Astrocyte of the cerebellum (primary cell): ENCODE measurements around the gene CPZ.

Source experiments
- DNase-seq: peaks from one replicate; pipeline ENCODE4 v3.0.0-alpha.2; 2011; ENCODE audit warnings: low read depth
- H3K4me3 ChIP-seq: 2 replicates; pipeline ENCODE4 v1.5.1; 2011; ENCODE audit warnings: mild to moderate bottlenecking, low read depth, low read length, moderate library complexity
- in situ Hi-C: cut with HindIII; loops from 2 replicates; pipeline ENCODE4 v1.10.0; 2017; ENCODE audit warnings: low sequenced_read_pairs
- TF ChIP-seq, protein P1 (sequence below): IDR thresholded peaks from 2 replicates; pipeline ENCODE4 v1.5.1; 2012; ENCODE audit warnings: low read length, low read depth, moderate library complexity, mild to moderate bottlenecking; ENCODE audit errors: missing control alignments

The CPZ gene

DNA sequence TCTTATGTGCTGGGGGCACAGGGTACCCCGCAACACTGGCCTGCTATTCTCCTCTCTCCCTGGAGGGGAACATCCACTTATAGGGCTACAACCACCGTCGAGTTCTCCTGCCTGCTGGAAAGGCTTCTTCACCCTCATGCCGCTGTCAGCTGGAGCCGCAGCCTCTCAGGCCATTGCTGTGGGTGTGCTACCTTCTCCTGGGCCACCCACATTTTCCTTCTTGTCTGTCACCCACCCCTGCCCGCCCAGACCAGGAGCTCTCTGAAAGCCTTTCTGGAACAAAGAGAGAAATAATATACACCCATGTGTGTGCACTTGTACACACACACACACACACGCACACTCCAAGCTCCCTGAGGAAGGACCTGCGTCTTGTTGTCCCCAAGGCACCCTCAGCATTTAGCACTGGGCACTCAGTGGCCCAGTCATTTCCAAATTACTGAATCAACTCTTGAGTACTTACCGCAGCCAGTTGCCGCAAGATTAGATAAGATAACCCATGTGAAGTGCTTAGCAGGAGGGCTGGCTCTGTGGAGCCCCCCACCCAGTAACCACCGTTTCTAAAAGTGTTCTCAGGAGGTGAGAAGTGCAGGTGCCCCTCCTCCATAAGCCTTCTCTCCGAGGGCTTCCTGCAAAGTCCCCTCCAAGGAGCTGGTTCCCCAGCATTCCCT is 50.2 kb downstream of the CPZ start:
- in situ Hi-C loops, result no loop called here
- no peak overlapping the region for H3K4me3 ChIP-seq
- DNase-seq, result no peak
- TF ChIP-seq, protein P1, sequence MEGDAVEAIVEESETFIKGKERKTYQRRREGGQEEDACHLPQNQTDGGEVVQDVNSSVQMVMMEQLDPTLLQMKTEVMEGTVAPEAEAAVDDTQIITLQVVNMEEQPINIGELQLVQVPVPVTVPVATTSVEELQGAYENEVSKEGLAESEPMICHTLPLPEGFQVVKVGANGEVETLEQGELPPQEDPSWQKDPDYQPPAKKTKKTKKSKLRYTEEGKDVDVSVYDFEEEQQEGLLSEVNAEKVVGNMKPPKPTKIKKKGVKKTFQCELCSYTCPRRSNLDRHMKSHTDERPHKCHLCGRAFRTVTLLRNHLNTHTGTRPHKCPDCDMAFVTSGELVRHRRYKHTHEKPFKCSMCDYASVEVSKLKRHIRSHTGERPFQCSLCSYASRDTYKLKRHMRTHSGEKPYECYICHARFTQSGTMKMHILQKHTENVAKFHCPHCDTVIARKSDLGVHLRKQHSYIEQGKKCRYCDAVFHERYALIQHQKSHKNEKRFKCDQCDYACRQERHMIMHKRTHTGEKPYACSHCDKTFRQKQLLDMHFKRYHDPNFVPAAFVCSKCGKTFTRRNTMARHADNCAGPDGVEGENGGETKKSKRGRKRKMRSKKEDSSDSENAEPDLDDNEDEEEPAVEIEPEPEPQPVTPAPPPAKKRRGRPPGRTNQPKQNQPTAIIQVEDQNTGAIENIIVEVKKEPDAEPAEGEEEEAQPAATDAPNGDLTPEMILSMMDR, result no peak

DNA sequence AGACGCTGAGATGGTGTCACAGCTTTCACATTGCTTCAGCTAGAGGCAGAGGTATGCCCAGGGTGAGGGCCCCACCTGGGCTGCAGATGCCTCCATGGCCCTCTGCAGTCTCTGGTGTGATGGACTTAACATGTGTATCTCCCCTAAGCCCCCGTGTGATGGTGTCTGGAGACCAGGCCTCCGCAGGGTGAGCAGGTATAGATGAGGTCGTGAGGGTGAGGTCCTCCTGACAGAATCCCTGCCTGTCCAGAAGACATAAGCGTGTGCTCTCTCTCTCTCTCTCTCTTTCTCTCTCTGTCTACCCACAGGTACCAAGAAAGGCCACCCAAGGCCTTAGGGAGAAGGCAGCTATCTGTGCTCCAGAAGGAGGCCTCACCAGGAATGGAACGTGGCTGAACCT is 50.9 kb downstream of the CPZ start:
- no peak overlapping the region for H3K4me3 ChIP-seq
- in situ Hi-C loops, result no loop called here
- DNase-seq, result no peak
- TF ChIP-seq, protein P1, result no peak

DNA sequence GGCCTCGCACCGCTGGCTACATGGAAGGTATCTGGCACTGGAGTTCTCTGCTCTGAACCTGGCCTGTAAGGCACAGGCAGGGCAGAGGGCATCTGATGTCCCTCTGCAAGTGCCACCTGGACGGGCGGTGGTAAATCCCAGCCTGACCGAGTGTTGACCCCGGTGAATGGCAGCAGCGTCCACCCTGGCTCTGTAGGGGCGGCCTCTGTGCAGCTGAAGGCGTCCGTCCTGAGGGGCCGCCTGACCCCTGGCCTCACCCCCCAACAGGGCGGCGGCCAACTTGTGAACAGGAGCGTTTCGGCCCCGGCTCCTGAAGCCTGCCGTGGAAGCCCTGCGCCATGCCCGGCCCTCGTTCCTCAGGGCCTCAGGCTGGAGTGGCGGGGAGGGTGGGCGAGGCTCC is 51.4 kb downstream of the CPZ start:
- DNase-seq, result no peak
- TF ChIP-seq, protein P1, result no peak
- in situ Hi-C loops, result no loop called here

DNA sequence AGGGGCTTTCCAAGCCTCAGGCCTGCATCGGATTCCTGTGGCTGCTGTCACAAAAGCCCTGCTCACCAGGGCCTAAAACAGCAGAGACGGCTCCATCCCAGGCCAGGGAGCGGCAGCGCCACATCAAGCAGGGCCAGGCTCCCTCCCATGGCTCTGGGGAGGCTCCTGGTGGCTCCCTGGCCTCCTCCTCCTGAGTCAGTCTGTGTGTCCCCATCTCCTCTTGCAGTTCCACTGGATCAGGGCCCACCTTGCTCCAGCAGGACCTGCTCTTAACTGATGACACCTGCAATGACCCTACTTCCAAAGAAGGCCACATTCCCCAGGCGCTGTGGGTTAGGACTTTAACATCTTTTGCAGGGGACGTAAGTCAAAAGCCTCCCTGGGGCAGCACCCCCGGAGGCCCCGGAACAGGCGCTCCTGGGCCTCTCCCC is 51.9 kb downstream of the CPZ start:
- no peak overlapping the region for H3K4me3 ChIP-seq
- in situ Hi-C loops, result no loop called here
- TF ChIP-seq, protein P1, result no peak
- DNase-seq, result no peak

More for the DNA sequence above, 51.4 kb downstream of the CPZ start:
- H3K4me3 ChIP-seq, result no peak overlapping the region

DNA sequence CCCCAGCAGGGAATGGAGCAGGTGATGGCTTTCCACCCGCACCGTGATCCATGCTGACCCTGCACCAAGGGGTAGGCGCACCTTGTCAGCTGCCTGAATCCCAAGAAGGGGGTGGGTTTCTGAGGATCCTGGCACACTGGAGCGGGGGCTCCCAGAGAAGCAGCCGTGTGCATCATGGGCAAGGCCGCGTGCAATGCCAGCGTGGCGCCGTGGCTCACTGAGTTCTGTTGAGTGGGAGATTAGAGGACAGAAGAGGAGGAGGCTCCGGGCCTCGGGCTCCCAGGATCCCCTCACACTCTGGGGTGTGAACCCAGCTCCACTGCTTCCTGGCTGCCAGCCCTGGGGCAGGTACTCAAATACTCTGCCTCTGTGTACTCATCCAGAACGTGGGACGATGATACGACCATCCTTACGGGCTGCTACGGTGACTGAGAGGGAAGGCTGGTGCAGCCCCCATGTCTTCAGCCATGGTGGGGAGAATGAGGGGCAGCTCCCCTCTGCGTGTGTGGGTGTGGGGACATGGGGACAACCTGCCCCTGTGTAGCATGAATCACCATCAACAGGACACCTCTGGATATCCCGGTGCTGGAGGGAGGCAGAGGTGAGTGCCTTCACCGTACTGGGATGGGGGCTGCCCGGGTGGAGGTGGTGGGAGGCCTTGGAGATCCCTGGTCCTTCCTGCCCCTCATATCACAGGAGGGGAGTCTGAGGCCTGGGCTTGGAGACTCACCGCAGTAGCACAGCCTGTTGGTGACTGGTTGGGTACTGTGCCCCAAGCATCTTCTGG is 52.6 kb downstream of the CPZ start:
- H3K4me3 ChIP-seq, result no peak overlapping the region
- in situ Hi-C loops, result no loop called here
- TF ChIP-seq, protein P1, result no peak
- no peak for DNase-seq

DNA sequence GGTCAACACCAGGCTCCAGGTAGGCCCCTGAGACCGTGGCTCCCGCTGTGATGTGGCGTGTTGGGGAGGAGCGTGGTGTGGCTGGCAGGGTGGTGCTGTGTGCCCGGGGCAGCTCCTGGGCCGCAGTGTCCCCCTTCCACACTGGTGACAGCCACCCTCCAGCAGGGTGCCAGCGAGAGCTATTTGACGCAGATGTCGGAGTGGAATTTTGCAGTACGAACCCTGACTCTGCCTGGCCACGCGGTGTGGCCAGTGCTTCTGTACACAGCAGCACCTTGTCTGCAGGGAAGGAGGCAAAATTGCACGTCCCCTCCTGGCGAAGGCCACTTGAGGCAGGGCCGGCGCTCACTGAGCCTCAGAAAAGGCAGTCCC is 53.2 kb downstream of the CPZ start:
- TF ChIP-seq, protein P1, result no peak
- no peak overlapping the region for H3K4me3 ChIP-seq
- in situ Hi-C loops, result no loop called here
- DNase-seq, result no peak
